Urothelium cell line (cell line): ENCODE results near the gene FGD1.

Experiments used
- DNase-seq: peaks from one replicate; pipeline ENCODE4 v3.0.0; 2011; ENCODE audit warnings: low spot score, mixed read lengths
- FAIRE-seq: peaks from 2 replicates; lab custom pipeline; 2011; peaks lifted over from hg19 to GRCh38; lab: Jason Lieb, UNC

Gene FGD1

DNA sequence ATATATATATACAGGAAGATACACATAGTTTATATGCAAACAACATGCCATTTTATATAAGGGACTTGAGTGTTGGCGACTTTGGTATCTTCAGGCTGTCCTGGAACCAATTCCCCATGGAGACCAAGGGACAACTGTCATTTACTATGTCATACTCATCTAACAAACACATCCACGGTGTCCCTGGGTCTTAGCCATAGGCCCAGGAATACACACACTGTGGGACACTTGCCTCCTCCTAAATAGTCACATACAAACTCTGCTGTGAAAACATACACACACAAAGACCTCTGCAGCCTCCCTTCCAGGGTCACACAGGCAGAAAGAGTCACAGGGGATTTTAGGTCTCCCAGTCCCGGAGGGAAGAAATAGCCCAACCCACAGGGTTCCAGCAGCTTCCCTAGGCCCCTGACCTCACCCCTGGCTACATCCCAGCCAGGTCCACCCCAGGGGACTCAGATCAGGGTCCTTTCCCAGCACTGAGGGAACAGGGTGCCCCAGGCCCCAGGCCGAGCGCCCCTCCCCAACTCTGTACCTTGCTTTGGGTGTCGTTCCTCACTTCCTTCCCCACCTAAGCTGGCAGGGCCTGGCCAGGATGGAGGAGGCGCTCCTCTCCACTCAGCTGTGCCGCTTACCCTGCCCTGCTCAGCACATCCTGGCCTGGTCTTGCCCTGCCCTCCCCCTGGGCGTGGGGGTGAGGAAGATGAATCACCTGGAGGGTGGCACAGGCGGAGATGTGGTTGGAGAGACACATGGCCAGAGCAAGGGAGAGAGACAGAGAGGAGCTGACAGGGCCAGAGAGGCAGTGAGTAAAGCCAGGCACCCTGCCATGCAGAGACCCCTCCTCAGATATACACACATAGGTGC, 21.8 kb downstream of the FGD1 start:
- DNase-seq = peak; percentile 63
- FAIRE-seq = no peak

GRCh38 chrX:54470054-54470760, 25.8 kb downstream of the FGD1 start:
- DNase-seq (no peak), FAIRE-seq (no peak)

DNA sequence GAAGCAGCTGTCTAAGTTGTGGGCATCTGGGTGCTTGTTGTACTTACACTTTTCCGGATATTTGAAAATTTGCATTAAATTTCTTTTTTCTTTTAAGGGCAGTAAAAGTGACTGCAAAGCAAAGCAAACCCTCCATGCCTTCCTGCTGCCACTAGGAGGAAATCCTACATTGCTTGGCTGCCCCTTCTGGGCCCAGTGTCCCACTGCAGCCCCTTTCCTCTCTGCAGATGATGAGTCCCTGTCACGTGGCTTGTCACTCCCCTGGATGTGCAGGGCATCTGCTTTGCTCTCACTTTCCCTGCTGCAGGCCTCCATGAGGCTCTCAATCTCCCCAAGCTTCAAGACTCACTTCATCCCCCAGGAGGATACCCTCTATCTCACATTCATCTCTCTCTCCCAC, 43.1 kb downstream of the FGD1 start:
- FAIRE-seq (no peak), DNase-seq (peak; percentile 14)

DNA sequence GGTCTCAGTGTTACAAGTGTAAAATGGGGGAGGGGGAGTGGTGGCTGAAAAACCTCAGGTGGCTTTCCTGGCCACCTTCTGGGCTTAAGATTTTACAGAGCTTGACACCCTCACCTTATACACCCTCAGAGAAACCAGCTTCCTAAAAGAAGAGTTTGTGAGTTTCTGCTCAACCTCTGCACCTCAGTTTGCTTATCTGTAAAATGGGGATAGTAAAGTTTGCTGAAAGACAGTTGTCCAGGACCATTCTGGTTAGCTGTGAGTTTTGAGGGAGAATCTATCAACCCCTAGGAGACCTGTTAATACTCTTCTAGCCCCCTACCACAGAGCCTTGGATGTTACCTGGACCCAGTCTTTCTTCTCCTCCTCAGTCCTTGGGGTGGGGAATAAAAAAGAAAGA, 46.1 kb downstream of the FGD1 start:
- DNase-seq = no peak
- FAIRE-seq = no peak

GRCh38 chrX:54447461-54447860, 48.6 kb downstream of the FGD1 start:
- FAIRE-seq = no peak
- DNase-seq = peak; percentile 11

DNA sequence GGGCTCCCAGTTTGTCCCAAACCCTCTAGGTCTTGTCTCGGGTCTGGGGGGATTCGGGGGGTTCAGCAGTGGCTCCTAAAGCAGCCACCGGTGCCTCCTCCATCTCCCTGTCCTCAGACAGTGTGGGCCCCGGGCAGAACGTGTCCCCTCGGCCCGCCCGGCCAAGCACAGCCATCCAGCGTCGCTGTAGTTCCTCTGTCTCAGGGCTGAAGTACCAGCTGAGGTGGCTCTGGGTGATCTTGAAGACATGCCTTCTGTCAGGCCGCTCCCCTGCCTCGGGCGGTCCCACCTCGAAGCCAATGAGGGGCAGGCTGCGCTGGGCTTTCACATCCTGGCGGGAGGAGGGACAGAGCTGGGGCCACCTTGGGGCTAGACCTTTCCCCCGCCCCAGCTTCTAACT, 50.0 kb downstream of the FGD1 start:
- no peak for DNase-seq
- no peak for FAIRE-seq

DNA sequence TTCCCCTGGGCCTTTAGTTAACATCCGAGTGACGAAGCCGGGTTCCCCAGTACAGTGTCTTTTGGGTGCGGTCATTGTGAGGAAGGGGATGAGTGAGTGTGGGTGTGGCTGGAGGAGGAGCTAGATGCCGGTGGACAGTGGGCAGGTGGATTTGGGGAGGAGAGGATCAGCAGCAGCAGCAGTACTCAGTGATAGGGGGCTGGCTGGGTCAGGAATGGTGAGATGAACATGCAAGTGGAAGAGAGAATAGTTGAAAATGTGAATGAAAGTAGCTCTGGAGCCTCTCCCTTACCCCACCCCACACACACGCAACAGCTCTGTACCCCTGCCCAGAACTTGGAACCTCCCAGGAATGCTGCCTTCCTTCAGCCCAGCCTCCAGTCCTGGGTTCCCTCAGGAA, 51.3 kb downstream of the FGD1 start:
- FAIRE-seq (no peak), DNase-seq (no peak)

DNA sequence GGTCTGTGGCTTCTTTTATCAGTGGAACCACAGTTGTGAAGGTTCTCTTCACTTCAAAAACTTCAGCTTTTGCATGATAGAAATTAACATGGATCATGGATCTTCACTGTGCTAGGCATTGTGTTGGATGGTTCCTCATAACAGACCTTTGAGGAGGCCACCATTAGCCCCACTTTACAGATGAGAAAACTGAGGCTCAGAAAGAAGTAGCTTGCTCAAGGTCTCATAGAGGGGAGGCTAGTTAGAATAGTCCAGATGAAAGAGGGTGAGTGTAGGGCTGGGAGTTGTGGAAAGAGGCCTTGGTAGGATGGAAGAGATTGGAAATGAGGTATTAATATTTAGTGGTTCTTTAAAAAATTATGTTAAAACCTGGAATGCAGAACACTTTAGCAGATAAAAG, 53.2 kb downstream of the FGD1 start:
- DNase-seq (no peak), FAIRE-seq (no peak)

GRCh38 chrX:54439960-54440871, 55.8 kb downstream of the FGD1 start, which contains the start of gene TSR2:
TSS of gene TSR2 (plus strand) at chrX:54440404. CDS start at chrX:54440422, 18 bp downstream.
- peak; percentile 84 for DNase-seq
- FAIRE-seq = peak; percentile 46

DNA sequence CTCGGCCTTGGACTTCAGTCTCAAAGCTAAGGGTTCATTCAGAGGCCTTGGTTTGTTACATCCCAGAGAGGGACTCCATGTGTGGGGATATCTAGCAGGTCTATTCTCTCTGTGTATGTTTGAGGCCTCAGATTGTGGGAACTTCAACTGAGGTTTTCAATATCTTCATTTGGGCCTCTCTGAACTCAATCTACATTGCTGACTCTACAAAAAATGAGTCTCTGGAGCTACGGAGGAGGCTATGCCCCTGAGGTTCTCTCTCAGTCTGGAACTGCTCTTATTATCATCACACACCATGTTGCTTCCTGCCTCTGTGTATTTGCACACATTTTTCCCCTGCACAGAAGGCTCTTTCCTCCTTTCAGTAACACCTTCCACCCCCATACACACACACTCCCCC, 60.9 kb downstream of the FGD1 start:
- no peak for FAIRE-seq

GRCh38 chrX:54430519-54430918, 65.5 kb downstream of the FGD1 start:
- FAIRE-seq = no peak
- DNase-seq = no peak

More for the DNA sequence above, 60.9 kb downstream of the FGD1 start:
- no peak for DNase-seq

DNA sequence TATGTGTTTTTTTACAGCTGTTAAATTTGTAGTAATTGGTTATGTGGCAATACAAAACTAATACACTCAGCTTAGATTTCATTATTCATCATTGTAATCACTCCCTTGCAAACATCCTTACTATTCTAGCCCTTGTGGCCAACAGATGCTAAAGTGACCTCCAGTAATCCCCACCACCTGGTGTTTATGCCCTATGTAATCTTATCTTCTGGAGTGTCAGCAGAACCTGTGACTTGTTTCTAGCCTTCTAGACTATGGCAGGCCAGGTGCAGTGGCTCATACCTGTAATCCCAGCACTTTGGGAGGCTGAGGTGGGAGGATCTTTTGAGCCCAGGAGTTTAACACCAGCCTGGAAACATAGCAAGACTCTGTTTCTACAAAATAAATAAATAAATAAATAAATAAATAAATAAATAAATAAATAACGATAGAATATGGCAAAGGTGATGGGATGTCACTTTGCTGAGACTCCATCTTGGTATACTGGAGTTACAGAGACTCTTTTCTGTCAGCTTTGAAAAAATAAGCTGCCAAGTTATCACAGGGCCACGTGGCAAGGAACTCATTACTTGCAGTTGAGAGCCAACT, 68.1 kb downstream of the FGD1 start:
- no peak for FAIRE-seq
- DNase-seq = no peak

- FAIRE-seq = no peak
- no peak for DNase-seq
Measured at GRCh38 chrX:54423161-54423888, 72.7 kb downstream of the FGD1 start.

GRCh38 chrX:54422168-54422567, 73.9 kb downstream of the FGD1 start:
- FAIRE-seq = no peak
- DNase-seq = no peak

DNA sequence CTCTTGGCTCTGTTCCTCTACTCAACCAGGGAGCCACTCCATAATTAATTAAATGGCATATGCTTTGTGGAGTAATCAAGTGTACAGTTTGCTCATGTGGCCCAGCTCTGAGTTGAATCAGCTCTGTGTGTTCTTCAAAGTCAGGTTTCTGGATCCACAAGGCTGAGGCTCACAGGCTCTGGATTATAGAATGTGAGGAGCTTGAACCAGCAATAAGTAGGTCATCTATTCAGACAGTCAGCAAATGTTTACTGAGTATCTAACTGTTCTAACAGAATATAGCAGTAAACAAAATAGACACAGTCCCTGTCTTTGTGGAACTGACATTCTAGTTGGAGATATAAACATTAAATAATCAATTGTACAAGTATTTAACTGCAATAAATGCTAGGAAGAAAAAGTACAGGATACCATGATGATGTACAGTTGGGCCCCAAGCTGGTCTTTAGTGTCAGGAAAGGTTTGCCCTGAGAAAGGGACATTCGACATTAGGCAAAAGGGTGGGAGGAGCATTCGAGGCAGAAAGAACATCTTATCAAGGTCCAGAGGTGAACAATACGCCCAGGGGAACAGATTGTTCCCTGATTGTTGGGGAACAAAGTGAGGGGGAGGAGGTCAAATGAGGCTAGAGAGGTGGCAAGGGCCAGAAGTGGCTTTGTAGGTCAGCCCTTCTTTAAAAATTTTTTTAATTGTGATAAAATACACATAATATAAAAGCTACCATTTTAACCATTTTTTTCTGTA, 76.3 kb downstream of the FGD1 start:
- FAIRE-seq = no peak
- DNase-seq = no peak

- FAIRE-seq (no peak), DNase-seq (no peak)
Measured at GRCh38 chrX:54416965-54417364, 79.1 kb downstream of the FGD1 start.

DNA sequence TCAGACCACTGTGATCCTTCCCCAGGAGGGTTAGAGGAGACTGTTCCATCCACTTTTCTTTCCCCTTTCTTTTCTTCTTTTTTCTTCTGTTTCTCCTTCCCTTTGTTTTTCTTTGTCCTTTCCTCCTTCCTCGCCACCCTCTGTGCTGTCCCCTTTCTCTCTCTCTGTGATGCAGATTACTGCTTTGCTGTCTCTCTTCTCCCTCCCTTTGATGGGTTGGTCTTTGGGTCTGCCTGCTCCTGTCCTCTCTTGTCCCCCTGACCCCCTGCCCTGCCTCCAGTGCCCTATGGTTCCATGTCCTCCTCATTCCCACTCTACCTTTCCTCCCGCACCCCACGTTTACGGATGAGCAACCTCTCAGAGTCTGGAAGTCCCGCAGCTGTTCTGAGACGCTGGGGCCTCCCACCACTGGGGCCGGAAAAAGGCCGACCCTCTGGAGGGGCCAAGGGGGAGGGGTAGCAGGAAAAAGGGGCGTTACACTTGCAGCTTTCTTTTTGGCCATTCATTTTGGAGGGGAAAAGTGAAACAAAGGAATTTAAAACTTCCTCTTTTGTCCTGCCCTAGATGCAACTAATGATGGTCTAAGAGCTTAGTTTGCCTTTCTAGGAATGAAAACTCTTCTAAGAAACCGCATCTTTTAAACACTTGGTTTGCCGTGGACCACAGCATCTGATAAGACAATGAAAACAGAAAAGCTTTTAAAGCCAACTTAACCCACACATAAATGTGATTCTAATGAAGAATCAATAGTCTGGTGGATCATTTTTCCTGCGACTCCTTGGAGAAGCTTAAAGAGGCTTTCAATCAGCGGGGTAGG, 80.3 kb downstream of the FGD1 start:
- FAIRE-seq = no peak

GRCh38 chrX:54413753-54414152, 82.3 kb downstream of the FGD1 start:
- FAIRE-seq = no peak

More for the DNA sequence above, 80.3 kb downstream of the FGD1 start:
- DNase-seq = no peak

More at GRCh38 chrX:54413753-54414152, 82.3 kb downstream of the FGD1 start:
- peak; percentile 6 for DNase-seq
